HL-60 (cell line): ENCODE data around the gene PGLYRP1.

Source experiments
- DNase-seq, 2 experiments: peaks; one replicate each; pipeline ENCODE4 v3.0.0-alpha.2; 2010 to 2020; ENCODE audit warnings: low read depth in 1 of 2, low spot score in 1 of 2
- H3K27ac ChIP-seq: fragments of 250-450 bp; sonication (Bioruptor Pico); replicated peaks from 2 replicates; pipeline ENCODE4 v1.5.1; 2020; ENCODE audit warnings: mild to moderate bottlenecking, moderate library complexity
- H3K27me3 ChIP-seq: fragments of 250-450 bp; sonication (Bioruptor Pico); 2 replicates; pipeline ENCODE4 v1.5.1; 2021; ENCODE audit warnings: mild to moderate bottlenecking, moderate library complexity; ENCODE audit not compliant: insufficient read depth, poor library complexity, severe bottlenecking
- H3K4me3 ChIP-seq: replicated peaks from 2 replicates; pipeline ENCODE4 v1.5.1; 2011; ENCODE audit warnings: mild to moderate bottlenecking, control low read depth, low read length; ENCODE audit not compliant: insufficient read depth
- GABPA ChIP-seq: IDR thresholded peaks from 2 replicates; pipeline ENCODE4 v1.6.1; 2012; ENCODE audit warnings: low read depth
- POLR2AphosphoS5 ChIP-seq: IDR thresholded peaks from 2 replicates; pipeline ENCODE4 v1.6.1; 2012; ENCODE audit warnings: low read depth
- SPI1 ChIP-seq: IDR thresholded peaks from 2 replicates; pipeline ENCODE4 v1.6.1; 2012; ENCODE audit warnings: low read depth, mild to moderate bottlenecking, borderline replicate concordance
- TF ChIP-seq, protein P1 (sequence below): IDR thresholded peaks from 2 replicates; pipeline ENCODE4 v1.6.1; 2012; ENCODE audit warnings: low read depth; ENCODE audit not compliant: insufficient replicate concordance
- TF ChIP-seq, protein P2 (sequence below): IDR thresholded peaks from one replicate; pipeline ENCODE4 v1.5.1; 2011; ENCODE audit warnings: low read length, control low read depth, inconsistent platforms; ENCODE audit not compliant: insufficient read depth

The PGLYRP1 gene

DNA sequence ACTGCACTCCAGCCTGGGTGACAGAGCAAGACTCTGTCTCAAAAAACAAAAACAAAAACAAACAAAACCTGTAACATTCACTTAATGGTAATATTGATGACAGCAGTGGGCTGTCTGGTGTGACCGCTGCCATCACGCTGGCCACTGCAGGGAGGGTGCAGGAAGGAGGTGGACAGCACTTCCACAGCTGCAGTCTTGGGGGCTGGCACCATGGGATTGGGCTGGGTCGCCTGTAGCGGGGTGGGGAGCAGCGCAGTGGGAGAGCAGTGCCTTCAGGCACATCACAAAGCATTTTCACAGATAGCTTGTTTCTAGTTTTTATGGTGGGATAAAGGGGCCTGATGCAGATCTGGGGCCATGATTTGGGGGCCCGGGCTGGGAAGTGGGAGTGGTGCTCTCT lies 12.7 kb upstream of the PGLYRP1 start:
- no peak for DNase-seq
- TF ChIP-seq SPI1: no peak
- TF ChIP-seq, protein P1, sequence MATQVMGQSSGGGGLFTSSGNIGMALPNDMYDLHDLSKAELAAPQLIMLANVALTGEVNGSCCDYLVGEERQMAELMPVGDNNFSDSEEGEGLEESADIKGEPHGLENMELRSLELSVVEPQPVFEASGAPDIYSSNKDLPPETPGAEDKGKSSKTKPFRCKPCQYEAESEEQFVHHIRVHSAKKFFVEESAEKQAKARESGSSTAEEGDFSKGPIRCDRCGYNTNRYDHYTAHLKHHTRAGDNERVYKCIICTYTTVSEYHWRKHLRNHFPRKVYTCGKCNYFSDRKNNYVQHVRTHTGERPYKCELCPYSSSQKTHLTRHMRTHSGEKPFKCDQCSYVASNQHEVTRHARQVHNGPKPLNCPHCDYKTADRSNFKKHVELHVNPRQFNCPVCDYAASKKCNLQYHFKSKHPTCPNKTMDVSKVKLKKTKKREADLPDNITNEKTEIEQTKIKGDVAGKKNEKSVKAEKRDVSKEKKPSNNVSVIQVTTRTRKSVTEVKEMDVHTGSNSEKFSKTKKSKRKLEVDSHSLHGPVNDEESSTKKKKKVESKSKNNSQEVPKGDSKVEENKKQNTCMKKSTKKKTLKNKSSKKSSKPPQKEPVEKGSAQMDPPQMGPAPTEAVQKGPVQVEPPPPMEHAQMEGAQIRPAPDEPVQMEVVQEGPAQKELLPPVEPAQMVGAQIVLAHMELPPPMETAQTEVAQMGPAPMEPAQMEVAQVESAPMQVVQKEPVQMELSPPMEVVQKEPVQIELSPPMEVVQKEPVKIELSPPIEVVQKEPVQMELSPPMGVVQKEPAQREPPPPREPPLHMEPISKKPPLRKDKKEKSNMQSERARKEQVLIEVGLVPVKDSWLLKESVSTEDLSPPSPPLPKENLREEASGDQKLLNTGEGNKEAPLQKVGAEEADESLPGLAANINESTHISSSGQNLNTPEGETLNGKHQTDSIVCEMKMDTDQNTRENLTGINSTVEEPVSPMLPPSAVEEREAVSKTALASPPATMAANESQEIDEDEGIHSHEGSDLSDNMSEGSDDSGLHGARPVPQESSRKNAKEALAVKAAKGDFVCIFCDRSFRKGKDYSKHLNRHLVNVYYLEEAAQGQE: no peak
- TF ChIP-seq POLR2AphosphoS5: no peak
- TF ChIP-seq GABPA: no peak
- TF ChIP-seq, protein P2, sequence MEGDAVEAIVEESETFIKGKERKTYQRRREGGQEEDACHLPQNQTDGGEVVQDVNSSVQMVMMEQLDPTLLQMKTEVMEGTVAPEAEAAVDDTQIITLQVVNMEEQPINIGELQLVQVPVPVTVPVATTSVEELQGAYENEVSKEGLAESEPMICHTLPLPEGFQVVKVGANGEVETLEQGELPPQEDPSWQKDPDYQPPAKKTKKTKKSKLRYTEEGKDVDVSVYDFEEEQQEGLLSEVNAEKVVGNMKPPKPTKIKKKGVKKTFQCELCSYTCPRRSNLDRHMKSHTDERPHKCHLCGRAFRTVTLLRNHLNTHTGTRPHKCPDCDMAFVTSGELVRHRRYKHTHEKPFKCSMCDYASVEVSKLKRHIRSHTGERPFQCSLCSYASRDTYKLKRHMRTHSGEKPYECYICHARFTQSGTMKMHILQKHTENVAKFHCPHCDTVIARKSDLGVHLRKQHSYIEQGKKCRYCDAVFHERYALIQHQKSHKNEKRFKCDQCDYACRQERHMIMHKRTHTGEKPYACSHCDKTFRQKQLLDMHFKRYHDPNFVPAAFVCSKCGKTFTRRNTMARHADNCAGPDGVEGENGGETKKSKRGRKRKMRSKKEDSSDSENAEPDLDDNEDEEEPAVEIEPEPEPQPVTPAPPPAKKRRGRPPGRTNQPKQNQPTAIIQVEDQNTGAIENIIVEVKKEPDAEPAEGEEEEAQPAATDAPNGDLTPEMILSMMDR: no peak
- Histone ChIP-seq H3K4me3 (no peak overlapping the region), H3K27ac (no peak overlapping the region), H3K27me3 (no peaks in the 10 kb centered on the region)

DNA sequence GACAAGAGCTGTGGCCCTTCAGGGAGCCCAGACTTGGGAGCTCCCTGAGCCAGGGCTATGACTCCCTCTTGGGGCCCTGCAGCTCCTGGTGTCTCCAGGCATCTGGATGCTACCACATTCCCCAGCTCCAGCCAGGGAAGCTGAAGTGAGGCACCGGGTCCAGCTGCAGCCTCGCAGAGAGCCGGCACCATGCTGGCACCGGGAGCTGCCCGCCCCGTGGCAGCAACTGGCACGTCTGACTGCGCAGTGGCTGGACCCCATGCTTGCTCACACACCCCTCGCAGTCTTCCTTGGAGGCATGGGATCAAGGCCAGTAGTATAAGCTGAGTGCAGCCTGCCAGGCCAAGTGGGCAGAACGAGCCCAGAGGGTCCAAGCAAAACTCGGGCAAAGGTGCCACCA lies 10.5 kb upstream of the PGLYRP1 start:
- TF ChIP-seq, protein P2: no peak
- TF ChIP-seq POLR2AphosphoS5: no peak
- TF ChIP-seq, protein P1: no peak
- no peak for TF ChIP-seq SPI1
- TF ChIP-seq GABPA: no peak
- no peaks in the 10 kb centered on the region for H3K27me3 ChIP-seq
- DNase-seq: no peak
- no peak overlapping the region for H3K4me3 ChIP-seq
- H3K27ac ChIP-seq: no peak overlapping the region

DNA sequence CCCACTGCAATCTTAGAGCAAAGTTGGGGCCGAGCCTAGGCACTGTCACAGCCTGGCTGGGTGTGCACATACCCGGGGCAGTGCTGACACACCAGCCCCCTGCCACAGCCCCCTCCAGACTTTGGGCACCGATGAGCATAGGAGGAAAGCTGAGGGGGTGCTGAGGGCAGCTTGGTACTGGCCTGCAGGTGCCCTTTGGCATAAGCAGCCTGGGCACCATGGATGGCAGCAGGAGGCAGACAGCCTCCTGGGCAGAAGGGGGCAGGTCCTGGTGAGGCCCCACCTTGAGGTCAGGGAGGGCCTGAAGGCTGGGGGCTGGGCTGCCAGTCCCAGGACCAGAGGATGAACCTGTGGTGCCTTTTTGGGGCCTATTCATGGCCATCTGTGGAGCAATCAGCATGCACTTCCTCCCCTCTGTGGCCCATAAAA lies 9.8 kb upstream of the PGLYRP1 start:
- Histone ChIP-seq H3K4me3 (no peak overlapping the region), H3K27me3 (no peaks in the 10 kb centered on the region), H3K27ac (no peak overlapping the region)
- no peak for DNase-seq
- TF ChIP-seq POLR2AphosphoS5 (no peak), GABPA (no peak), SPI1 (no peak)
- TF ChIP-seq, protein P2: no peak
- TF ChIP-seq, protein P1: no peak
